MCF 10A (cell line): Measurements from ENCODE around the gene TRIM29. TPM values are rescaled to one million over a fixed set of nuclear protein-coding genes. Genes with fewer than 3 reads are reported as not detected.

Source experiments
- BruUV-seq: library from RNA; stranded (reverse); fragments of 400-500 nt; replicated peaks from 2 replicates; lab custom pipeline; 2021; lab: Mats Ljungman, UMichigan
- CTCF ChIA-PET: fragments of 300-600 bp; sonication (Branson Sonifier 250); formaldehyde crosslinking; extraction: SDS; loops from one replicate; lab custom pipeline; 2021; ENCODE audit warnings: antibody characterized with exemption, inconsistent platforms; lab: Yijun Ruan, JAX
- POLR2A ChIA-PET: fragments of 300-600, 350-650 bp; sonication (Branson Sonifier 250); formaldehyde crosslinking; extraction: SDS; loops from one replicate; lab custom pipeline; 2020; ENCODE audit warnings: antibody characterized with exemption, inconsistent platforms; lab: Yijun Ruan, JAX
- DNase-seq: peaks from one replicate; pipeline ENCODE4 v3.0.0-alpha.2; 2018; ENCODE audit not compliant: unreplicated experiment
- H3K27ac Mint-ChIP-seq: one replicate; pipeline ENCODE4 v1.8.0; 2022; ENCODE audit warnings: mild to moderate bottlenecking, low read depth, mixed read lengths; ENCODE audit not compliant: unreplicated experiment
- H3K27me3 Mint-ChIP-seq: one replicate; pipeline ENCODE4 v1.8.0; 2022; ENCODE audit warnings: mixed read lengths; ENCODE audit not compliant: insufficient read depth, unreplicated experiment
- H3K36me3 Mint-ChIP-seq: one replicate; pipeline ENCODE4 v1.8.0; 2022; ENCODE audit warnings: mild to moderate bottlenecking, moderate library complexity, mixed read lengths; ENCODE audit not compliant: insufficient read depth, unreplicated experiment
- H3K4me1 Mint-ChIP-seq: one replicate; pipeline ENCODE4 v1.8.0; 2022; ENCODE audit warnings: mixed read lengths; ENCODE audit not compliant: insufficient read depth, unreplicated experiment
- H3K4me3 Mint-ChIP-seq: one replicate; pipeline ENCODE4 v1.8.0; 2022; ENCODE audit warnings: mild to moderate bottlenecking, moderate library complexity, mixed read lengths; ENCODE audit not compliant: unreplicated experiment
- H3K9me3 Mint-ChIP-seq: one replicate; pipeline ENCODE4 v1.8.0; 2022; ENCODE audit warnings: mixed read lengths; ENCODE audit not compliant: unreplicated experiment
- intact Hi-C: fragments of 100-400 bp; cut with micrococcal nuclease; formaldehyde crosslinking; loops from 2 replicates; pipeline ENCODE4 v1.14.1; 2022
- total RNA-seq: library from RNA; stranded (reverse); gene quantifications from 2 replicates; pipeline ENCODE4 v1.2.3, GENCODE V29; 2022
- TF ChIP-seq, protein P1 (sequence below): fragments of 200-600 bp; IDR thresholded peaks from one replicate; pipeline ENCODE4 v1.8.0; 2022; ENCODE audit warnings: antibody characterized with exemption, mild to moderate bottlenecking; ENCODE audit not compliant: unreplicated experiment

The TRIM29 gene
- total RNA-seq, 1 experiment from 2014 or later, result 93.4 TPM

DNA sequence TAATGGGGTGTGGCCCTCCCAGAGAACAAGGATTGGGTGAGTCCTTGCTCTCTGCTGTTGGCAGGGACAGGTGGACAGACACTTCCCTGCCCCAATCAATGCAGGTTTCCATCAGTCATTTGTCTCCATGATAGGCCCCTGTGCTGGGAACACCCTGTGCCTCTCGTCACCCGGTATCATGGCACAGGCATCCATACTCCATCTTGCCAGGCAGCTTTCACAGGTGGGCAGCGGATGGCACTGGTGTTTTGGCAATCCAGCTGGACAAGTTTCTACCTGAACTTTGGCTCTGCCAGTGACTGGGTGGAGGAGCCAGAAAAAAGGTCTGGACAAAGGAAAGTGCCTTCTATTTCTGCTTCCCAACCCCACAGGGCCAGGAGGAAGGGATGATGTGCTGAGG, 47.5 kb downstream of the TRIM29 start:
- CTCF ChIA-PET, result interaction anchor here (1.1 kb wide), 1 partner anchor 18 kb away, joined by 3 read pairs; no protein-coding TSS in a partner anchor
- H3K27ac Mint-ChIP-seq, result no peak overlapping the region
- no peak for DNase-seq
- intact Hi-C loops, result no loop called here
- no peak overlapping the region for H3K4me3 Mint-ChIP-seq
- H3K4me1 Mint-ChIP-seq, result no peaks in the 10 kb centered on the region
- H3K36me3 Mint-ChIP-seq, result peaks cover 4% of the 10 kb centered on the region
- H3K9me3 Mint-ChIP-seq, result peaks cover 7% of the 10 kb centered on the region
- TF ChIP-seq, protein P1, sequence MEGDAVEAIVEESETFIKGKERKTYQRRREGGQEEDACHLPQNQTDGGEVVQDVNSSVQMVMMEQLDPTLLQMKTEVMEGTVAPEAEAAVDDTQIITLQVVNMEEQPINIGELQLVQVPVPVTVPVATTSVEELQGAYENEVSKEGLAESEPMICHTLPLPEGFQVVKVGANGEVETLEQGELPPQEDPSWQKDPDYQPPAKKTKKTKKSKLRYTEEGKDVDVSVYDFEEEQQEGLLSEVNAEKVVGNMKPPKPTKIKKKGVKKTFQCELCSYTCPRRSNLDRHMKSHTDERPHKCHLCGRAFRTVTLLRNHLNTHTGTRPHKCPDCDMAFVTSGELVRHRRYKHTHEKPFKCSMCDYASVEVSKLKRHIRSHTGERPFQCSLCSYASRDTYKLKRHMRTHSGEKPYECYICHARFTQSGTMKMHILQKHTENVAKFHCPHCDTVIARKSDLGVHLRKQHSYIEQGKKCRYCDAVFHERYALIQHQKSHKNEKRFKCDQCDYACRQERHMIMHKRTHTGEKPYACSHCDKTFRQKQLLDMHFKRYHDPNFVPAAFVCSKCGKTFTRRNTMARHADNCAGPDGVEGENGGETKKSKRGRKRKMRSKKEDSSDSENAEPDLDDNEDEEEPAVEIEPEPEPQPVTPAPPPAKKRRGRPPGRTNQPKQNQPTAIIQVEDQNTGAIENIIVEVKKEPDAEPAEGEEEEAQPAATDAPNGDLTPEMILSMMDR, result no peak
- BruUV-seq, result no TSS peak
- H3K27me3 Mint-ChIP-seq, result no peaks in the 10 kb centered on the region
- POLR2A ChIA-PET, result no interaction called here

DNA sequence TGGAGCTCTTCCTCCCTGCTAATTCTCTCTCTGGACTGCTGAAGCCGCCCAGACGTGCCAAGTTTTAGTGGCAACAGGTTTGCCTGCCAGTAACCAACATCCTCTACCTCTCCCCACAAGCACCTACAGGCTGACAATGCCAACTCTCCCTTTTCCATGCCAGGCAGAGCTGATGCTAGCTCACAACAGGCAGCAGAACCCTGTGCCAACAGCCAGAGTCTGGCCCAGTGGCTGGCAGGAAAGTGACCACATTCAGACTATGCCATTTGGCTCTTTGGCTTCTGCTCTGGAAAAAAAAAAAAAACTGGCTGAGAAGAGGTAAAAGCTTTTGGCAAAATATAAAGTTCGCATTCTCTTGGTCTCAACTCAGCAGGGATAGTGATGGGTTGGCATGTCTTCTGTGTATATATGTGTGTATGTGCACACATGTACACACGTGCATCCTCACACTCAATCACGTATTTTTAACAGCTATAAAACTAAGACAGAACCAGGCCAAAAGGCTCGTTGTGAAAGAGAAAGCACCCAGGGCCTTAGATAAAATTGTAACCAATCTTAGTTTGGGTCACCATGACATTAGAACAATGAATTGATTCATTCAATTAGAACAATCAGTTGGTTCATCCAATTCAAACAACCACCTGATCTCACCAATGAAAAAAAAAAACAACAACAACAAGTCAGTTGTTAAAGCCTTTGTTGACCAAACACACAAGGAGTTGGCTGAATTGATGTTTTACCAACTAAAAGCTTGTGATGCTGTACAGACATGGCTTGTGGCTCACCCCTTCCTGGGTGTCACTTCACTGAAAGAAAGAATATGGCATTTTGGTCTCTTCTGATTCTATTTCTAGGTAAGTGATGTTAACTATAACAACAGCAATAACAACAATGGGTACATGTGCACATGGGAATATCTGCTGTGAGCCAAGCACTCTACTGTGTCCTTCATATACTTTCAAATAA, 48.6 kb downstream of the TRIM29 start:
- TF ChIP-seq, protein P1, result no peak
- no peak overlapping the region for H3K27ac Mint-ChIP-seq

DNA sequence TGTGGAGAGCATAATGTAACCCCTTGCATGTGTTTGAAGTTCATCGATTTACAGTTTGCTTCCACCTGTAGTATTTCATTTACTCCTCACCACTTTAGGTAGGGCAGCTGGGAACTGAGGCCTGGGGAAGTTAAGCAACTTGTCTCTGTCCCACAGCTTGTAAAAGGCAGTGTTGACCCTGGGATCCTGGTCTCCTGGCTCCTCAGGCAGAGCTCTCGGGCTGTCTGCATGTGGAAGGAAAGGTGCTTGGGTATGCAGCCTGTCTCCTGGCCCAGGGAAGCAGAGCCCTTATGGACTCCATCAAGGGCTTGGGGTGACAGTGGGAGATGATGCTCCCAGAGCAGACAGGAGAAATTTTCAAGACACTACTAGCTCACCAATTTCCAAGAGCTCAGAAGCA, 49.9 kb downstream of the TRIM29 start:
- H3K36me3 Mint-ChIP-seq, result peaks cover 4% of the 10 kb centered on the region
- no TSS peak for BruUV-seq

More for the DNA sequence above, 48.6 kb downstream of the TRIM29 start:
- intact Hi-C loops, result no loop called here
- Mint-ChIP-seq H3K36me3 (peaks cover 4% of the 10 kb centered on the region), H3K9me3 (peaks cover 9% of the 10 kb centered on the region), H3K27me3 (no peaks in the 10 kb centered on the region), H3K4me1 (no peaks in the 10 kb centered on the region), H3K4me3 (no peak overlapping the region)
- BruUV-seq, result no TSS peak
- POLR2A ChIA-PET, result no interaction called here
- DNase-seq, result no peak
- CTCF ChIA-PET, result interaction anchor here (1.1 kb wide), 1 partner anchor 19 kb away, joined by 3 read pairs; no protein-coding TSS in a partner anchor

More for the DNA sequence above, 49.9 kb downstream of the TRIM29 start:
- intact Hi-C loops, result no loop called here
- DNase-seq, result no peak
- no peaks in the 10 kb centered on the region for H3K27me3 Mint-ChIP-seq
- H3K4me1 Mint-ChIP-seq, result no peaks in the 10 kb centered on the region
- H3K4me3 Mint-ChIP-seq, result no peak overlapping the region
- ChIA-PET POLR2A (interaction anchor here (0.5 to 1.6 kb wide), 2 partner anchors 10 to 14 kb away, joined by 3 to 4 read pairs; no protein-coding TSS in a partner anchor), CTCF (interaction anchor here (0.7 kb wide), 2 partner anchors 20 to 326 kb away, joined by 3 read pairs; no protein-coding TSS in a partner anchor)
- TF ChIP-seq, protein P1, result no peak
- peaks cover 9% of the 10 kb centered on the region for H3K9me3 Mint-ChIP-seq
- no peak overlapping the region for H3K27ac Mint-ChIP-seq
